ENCODE measurements around the gene CDKN2B.
A peak's percentile ranks its signal among the peaks of the same experiment; 100 is the strongest.

Gene CDKN2B

GRCh38 chr9:22002038-22002437 lies 7.1 kb downstream of the CDKN2B start:
- no peak for TF ChIP-seq CTCF (IDR thresholded peaks at IDR 0.05; ENCODE audit: borderline replicate concordance, insufficient read depth, low read depth, low read length)
- no peak overlapping the region for H3K4me3 ChIP-seq (ENCODE audit: low read depth, low read length)

- no peak overlapping the region for H3K4me3 ChIP-seq (ENCODE audit: low read depth, low read length)
- no peak for TF ChIP-seq CTCF (IDR thresholded peaks at IDR 0.05; ENCODE audit: borderline replicate concordance, insufficient read depth, low read depth, low read length)
Observed at GRCh38 chr9:21998026-21998425, 11.1 kb downstream of the CDKN2B start.

GRCh38 chr9:21997480-21997879 lies 11.6 kb downstream of the CDKN2B start:
- TF ChIP-seq CTCF (IDR thresholded peaks at IDR 0.05; ENCODE audit: borderline replicate concordance, insufficient read depth, low read depth, low read length) = no peak
- H3K4me3 ChIP-seq (ENCODE audit: low read depth, low read length) = no peak overlapping the region

- H3K4me3 ChIP-seq (ENCODE audit: low read depth, low read length) = no peak overlapping the region
- no peak for TF ChIP-seq CTCF (IDR thresholded peaks at IDR 0.05; ENCODE audit: borderline replicate concordance, insufficient read depth, low read depth, low read length)
Observed at GRCh38 chr9:21996858-21997257, 12.2 kb downstream of the CDKN2B start.

GRCh38 chr9:21996438-21996837 lies 12.7 kb downstream of the CDKN2B start:
- H3K4me3 ChIP-seq (ENCODE audit: low read depth, low read length) = no peak overlapping the region

GRCh38 chr9:21995666-21996398 lies 13.3 kb downstream of the CDKN2B start:
- peak; percentile 15; the same call in 1 of the 2 replicates for TF ChIP-seq CTCF (IDR thresholded peaks at IDR 0.05; ENCODE audit: borderline replicate concordance, insufficient read depth, low read depth, low read length)
- H3K4me3 ChIP-seq (ENCODE audit: low read depth, low read length) = peak overlapping the region; percentile 80

More at GRCh38 chr9:21996438-21996837, 12.7 kb downstream of the CDKN2B start:
- TF ChIP-seq CTCF (IDR thresholded peaks at IDR 0.05; ENCODE audit: borderline replicate concordance, insufficient read depth, low read depth, low read length) = no peak

GRCh38 chr9:21995006-21995665 lies 14.0 kb downstream of the CDKN2B start:
- TF ChIP-seq CTCF (IDR thresholded peaks at IDR 0.05; ENCODE audit: borderline replicate concordance, insufficient read depth, low read depth, low read length) = no peak
- H3K4me3 ChIP-seq (ENCODE audit: low read depth, low read length) = peak overlapping the region; percentile 80
